Measurements from ENCODE around the gene ZNF556.

DNA sequence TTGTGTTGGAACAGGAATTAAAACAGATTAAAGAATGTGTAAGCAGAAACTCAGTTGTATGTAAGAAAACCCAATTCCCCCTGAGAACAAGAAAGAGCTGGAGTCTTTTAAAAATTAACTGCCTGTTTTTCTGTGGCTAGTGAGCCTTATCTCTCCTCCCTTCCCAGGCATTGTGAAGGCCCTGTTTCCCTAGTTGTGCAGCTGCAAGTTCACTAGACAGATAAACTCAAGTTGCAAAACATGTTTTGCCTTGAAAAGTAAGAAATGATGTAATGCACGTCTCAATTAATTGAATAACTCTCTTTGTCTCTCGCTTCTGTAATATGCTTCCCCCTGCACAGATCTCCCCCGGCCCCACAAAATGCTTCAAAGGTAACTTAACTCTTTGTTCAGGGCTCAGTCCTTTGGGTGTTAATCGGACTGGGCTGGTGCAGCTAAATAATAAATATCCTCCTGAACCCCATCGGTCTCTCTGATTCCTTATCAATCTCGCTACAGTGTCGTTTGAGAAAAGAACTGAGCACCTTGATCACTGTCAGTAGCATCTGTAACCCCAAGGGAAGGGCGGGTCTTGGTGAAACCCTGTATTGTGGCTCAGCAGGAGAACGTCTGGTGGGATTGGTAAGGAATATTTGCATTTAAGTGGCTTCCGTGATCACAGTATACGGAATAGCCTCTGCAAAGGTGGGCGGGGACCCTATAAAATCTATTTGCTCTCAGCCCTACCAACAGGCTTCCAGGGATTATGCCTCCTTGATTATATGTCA lies 1.6 kb upstream of the ZNF556 start:
- TF ChIP-seq, protein P1, sequence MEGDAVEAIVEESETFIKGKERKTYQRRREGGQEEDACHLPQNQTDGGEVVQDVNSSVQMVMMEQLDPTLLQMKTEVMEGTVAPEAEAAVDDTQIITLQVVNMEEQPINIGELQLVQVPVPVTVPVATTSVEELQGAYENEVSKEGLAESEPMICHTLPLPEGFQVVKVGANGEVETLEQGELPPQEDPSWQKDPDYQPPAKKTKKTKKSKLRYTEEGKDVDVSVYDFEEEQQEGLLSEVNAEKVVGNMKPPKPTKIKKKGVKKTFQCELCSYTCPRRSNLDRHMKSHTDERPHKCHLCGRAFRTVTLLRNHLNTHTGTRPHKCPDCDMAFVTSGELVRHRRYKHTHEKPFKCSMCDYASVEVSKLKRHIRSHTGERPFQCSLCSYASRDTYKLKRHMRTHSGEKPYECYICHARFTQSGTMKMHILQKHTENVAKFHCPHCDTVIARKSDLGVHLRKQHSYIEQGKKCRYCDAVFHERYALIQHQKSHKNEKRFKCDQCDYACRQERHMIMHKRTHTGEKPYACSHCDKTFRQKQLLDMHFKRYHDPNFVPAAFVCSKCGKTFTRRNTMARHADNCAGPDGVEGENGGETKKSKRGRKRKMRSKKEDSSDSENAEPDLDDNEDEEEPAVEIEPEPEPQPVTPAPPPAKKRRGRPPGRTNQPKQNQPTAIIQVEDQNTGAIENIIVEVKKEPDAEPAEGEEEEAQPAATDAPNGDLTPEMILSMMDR (conservative IDR thresholded peaks at IDR 0.05; ENCODE audit: low read depth, low read length): no peak
- TF ChIP-seq EZH2 (IDR thresholded peaks at IDR 0.05; ENCODE audit: low read length, unreplicated experiment) (no peak), EZH2phosphoT487 (IDR thresholded peaks at IDR 0.05; ENCODE audit: borderline replicate concordance, low read length) (no peak)

Measured in PC-3 (cell line).